Stimulated activated naive B cell treated with anti-CD40 and anti-IgM and Interleukin-4, amounts not matched to agents 10 μg/mL and 1 μg/mL and 100 μg/mL, for 72 hours (primary cell): ENCODE results near the gene NOD2.
A peak's percentile ranks its signal among the peaks of the same experiment; 100 is the strongest.

Experiments
- ATAC-seq, 2 donors: fragments of 150-1000 bp; cut with Tn5 transposase; replicated peaks; 2 replicates each; pipeline ENCODE4 v1.10.0; 2021; ENCODE audit warnings: moderate library complexity in 1 of 2
- DNase-seq: peaks from one replicate; pipeline ENCODE4 v3.0.0; 2021
- H3K27ac Mint-ChIP-seq: one replicate; pipeline ENCODE4 v1.8.0; 2022; ENCODE audit warnings: mild to moderate bottlenecking, mixed read lengths
- H3K27me3 Mint-ChIP-seq, 2 donors: one replicate each; pipeline ENCODE4 v1.8.0; 2022; ENCODE audit warnings: mixed read lengths in 2 of 2
- H3K36me3 Mint-ChIP-seq, 2 donors: one replicate each; pipeline ENCODE4 v1.8.0; 2022; ENCODE audit warnings: mixed read lengths in 2 of 2, mild to moderate bottlenecking in 1 of 2
- H3K4me1 Mint-ChIP-seq, 2 donors: one replicate each; pipeline ENCODE4 v1.8.0; 2022; ENCODE audit warnings: mixed read lengths in 2 of 2, mild to moderate bottlenecking in 1 of 2
- H3K4me3 Mint-ChIP-seq, 2 donors: one replicate each; pipeline ENCODE4 v1.8.0; 2022; ENCODE audit warnings: mild to moderate bottlenecking in 2 of 2, mixed read lengths in 2 of 2, moderate library complexity in 1 of 2
- H3K9me3 Mint-ChIP-seq, 2 donors: one replicate each; pipeline ENCODE4 v1.8.0; 2022; ENCODE audit warnings: mixed read lengths in 2 of 2, mild to moderate bottlenecking in 1 of 2

Gene NOD2

DNA sequence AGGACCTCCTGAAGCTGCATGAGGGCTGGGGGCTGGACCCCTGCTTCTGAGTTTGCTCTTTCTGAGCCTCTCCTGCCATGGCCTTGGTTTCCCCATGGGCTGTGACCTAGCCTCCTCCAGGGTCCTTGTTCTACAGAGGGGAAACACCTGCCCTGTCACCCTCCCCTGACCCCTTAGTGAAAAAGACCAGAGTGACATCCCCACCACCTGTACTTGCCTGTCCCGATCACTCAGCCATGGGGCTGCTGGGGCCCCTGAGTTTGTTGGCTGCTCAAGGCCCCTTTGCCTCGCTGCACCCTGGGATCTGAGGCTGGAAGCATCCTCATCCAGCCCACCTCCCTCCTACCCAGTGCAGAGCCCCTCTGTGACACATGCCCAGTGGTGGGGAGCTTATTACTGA lies 800 bp downstream of the NOD2 start:
- H3K27me3 Mint-ChIP-seq, result peaks cover 9 to 14% of the 10 kb centered on the region in 2 donors
- no peaks in the 10 kb centered on the region for H3K9me3 Mint-ChIP-seq

DNA sequence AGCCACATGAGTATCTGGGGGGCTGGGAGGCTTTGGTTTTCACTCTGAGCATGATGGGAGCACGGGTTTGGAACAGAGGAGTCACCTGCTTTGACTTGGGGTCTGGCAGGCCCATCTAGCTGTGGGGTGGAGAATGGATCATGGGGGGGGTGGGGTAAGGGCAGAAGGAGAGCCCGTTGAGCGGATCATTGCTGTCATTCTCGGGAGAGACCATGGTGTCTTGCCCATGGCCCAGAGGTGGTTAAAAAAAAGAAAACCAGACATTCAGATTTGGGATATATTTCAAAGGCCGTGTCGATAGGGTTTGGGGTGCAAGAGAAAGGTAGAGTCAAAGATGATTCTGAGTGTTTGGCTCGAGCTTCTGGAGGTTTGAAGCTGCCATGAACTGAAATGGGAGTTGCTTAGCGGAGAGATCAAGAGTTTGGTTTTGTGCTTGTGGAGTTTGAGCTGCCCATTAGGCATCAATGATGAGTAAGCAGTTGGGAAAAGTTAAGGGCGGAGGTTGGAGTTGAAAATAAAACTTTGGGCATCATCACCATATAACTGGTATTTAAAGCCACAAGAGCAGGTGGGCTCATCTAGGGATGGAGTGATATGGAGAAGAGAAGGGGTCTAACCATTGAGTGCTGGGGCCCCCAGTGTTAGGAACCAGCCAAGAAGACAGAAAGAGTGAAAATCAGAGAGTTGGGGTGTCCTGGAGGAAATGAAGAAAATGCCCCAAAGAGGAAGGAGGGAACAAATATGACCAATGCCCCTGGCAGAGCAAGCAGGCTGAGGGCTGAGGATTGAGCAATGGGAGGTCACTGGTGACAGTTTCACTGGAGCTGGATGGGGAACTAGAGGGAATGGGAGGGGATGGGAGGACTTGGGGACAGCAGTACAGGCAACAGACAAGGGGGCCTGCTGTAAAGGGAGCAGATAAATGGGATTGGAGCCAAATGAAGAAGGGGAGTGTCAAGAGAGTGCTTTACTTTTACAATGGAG lies 1.9 kb downstream of the NOD2 start:
- peaks cover 9 to 14% of the 10 kb centered on the region in 2 donors for H3K27me3 Mint-ChIP-seq
- peak overlapping the region in 1 of 2 donors; percentile 83 for H3K4me3 Mint-ChIP-seq
- peaks cover 65 to 77% of the 10 kb centered on the region in 2 donors for H3K4me1 Mint-ChIP-seq
- peak overlapping the region; percentile 60 for H3K27ac Mint-ChIP-seq
- no peaks in the 10 kb centered on the region for H3K9me3 Mint-ChIP-seq
- DNase-seq (no peak), ATAC-seq (no peak)
- H3K36me3 Mint-ChIP-seq, result peaks cover 9 to 12% of the 10 kb centered on the region in 2 donors

More for the DNA sequence above, 800 bp downstream of the NOD2 start:
- Mint-ChIP-seq H3K4me3 (peak overlapping the region; percentile 83 to 85), H3K36me3 (peaks cover 9% of the 10 kb centered on the region in 2 donors), H3K4me1 (peaks cover 57 to 66% of the 10 kb centered on the region in 2 donors), H3K27ac (peak overlapping the region; percentile 82)
- DNase-seq (no peak), ATAC-seq (peak in 1 of 2 donors; percentile 31)

DNA sequence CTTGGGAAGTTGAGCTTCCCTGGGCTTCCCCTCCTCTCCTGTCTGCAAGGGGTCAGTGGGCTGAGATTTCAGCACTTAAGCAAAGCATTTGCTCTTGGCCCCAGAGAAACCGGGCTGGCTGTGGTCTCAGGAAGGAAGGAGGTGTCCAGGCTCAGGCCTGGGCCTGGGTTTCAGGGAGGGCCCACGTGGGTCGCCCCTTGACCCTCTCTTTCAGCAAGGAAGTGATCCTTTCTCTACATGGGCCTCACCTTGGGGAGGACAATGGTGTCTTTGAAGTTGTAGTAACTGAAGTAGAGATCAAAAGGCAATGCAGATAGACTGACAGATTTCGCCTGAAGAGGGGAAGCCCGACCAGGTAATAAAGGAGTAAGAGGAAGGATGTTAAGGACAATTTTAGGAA lies 2.7 kb downstream of the NOD2 start:
- H3K27me3 Mint-ChIP-seq, result peaks cover 9 to 14% of the 10 kb centered on the region in 2 donors

GRCh38 chr16:50696575-50697420 lies 3.4 kb downstream of the NOD2 start:
- peak; percentile 13 for ATAC-seq
- peaks cover 69 to 92% of the 10 kb centered on the region in 2 donors for H3K4me1 Mint-ChIP-seq
- DNase-seq, result no peak
- peak overlapping the region; percentile 93 for H3K27ac Mint-ChIP-seq
- peak overlapping the region in 1 of 2 donors; percentile 17 for H3K4me3 Mint-ChIP-seq
- no peaks in the 10 kb centered on the region for H3K9me3 Mint-ChIP-seq
- peaks cover 12 to 21% of the 10 kb centered on the region in 2 donors for H3K36me3 Mint-ChIP-seq
- peaks cover 9 to 14% of the 10 kb centered on the region in 2 donors for H3K27me3 Mint-ChIP-seq

More for the DNA sequence above, 2.7 kb downstream of the NOD2 start:
- Mint-ChIP-seq H3K9me3 (no peaks in the 10 kb centered on the region), H3K4me3 (no peak overlapping the region), H3K27ac (peak overlapping the region; percentile 60), H3K4me1 (peaks cover 64 to 86% of the 10 kb centered on the region in 2 donors), H3K36me3 (peaks cover 10 to 16% of the 10 kb centered on the region in 2 donors)
- no peak for DNase-seq
- no peak for ATAC-seq

DNA sequence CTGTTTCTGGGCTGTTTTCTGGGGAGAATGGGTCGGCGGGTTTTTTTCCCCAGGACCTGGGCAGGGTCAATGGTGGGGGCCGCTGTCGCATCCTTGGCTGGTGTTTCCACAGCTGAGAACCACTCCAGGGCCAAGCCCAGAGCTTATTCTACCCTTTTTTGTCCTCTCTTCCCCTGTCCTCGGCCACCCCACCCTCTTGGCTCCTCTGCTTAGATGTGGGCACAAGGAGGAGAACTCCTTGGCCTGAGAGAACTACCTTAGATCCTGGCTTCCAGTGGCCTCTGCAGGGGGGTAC lies 4.0 kb downstream of the NOD2 start:
- H3K4me3 Mint-ChIP-seq, result peak overlapping the region; percentile 85 to 88
- H3K27ac Mint-ChIP-seq, result peak overlapping the region; percentile 93

GRCh38 chr16:50697881-50698767 lies 4.7 kb downstream of the NOD2 start:
- peaks cover 62 to 92% of the 10 kb centered on the region in 2 donors for H3K4me1 Mint-ChIP-seq
- H3K27me3 Mint-ChIP-seq, result peaks cover 0 to 8% of the 10 kb centered on the region in 2 donors
- DNase-seq (peak; percentile 67), ATAC-seq (peak; percentile 64 to 68)
- peak overlapping the region; percentile 93 for H3K27ac Mint-ChIP-seq
- peak overlapping the region; percentile 85 to 88 for H3K4me3 Mint-ChIP-seq
- no peaks in the 10 kb centered on the region for H3K9me3 Mint-ChIP-seq
- peaks cover 10 to 18% of the 10 kb centered on the region in 2 donors for H3K36me3 Mint-ChIP-seq

More for the DNA sequence above, 4.0 kb downstream of the NOD2 start:
- Mint-ChIP-seq H3K4me1 (peaks cover 67 to 95% of the 10 kb centered on the region in 2 donors), H3K9me3 (no peaks in the 10 kb centered on the region), H3K36me3 (peaks cover 12 to 19% of the 10 kb centered on the region in 2 donors), H3K27me3 (peaks cover 7 to 11% of the 10 kb centered on the region in 2 donors)
- no peak for ATAC-seq
- DNase-seq, result no peak

DNA sequence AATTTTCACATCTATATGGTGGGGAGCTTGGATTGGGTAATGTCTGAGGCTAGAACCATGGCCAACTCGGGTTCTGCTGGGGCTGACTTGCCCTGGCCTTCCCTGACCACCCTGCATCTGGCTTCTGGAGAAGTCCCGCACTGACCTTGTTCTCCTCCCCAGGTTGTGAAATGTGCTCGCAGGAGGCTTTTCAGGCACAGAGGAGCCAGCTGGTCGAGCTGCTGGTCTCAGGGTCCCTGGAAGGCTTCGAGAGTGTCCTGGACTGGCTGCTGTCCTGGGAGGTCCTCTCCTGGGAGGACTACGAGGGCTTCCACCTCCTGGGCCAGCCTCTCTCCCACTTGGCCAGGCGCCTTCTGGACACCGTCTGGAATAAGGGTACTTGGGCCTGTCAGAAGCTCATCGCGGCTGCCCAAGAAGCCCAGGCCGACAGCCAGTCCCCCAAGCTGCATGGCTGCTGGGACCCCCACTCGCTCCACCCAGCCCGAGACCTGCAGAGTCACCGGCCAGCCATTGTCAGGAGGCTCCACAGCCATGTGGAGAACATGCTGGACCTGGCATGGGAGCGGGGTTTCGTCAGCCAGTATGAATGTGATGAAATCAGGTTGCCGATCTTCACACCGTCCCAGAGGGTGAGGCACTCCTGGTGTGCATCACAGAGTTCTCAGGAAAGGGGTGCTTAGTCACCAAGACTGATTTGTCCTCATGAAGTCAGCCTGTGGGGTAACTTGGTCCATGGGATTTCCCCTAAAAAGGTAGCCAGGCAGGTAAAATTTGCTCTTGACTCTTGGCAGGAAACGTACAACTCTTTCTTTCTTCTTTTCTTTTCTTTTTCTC lies 6.1 kb downstream of the NOD2 start:
- peaks cover 13 to 26% of the 10 kb centered on the region in 2 donors for H3K36me3 Mint-ChIP-seq
- peaks cover 55 to 82% of the 10 kb centered on the region in 2 donors for H3K4me1 Mint-ChIP-seq
- peaks cover 3 to 7% of the 10 kb centered on the region in 2 donors for H3K9me3 Mint-ChIP-seq
- peak overlapping the region; percentile 36 to 69 for H3K4me3 Mint-ChIP-seq
- peak overlapping the region; percentile 93 for H3K27ac Mint-ChIP-seq
- DNase-seq, result peak; percentile 70
- peaks cover 0 to 3% of the 10 kb centered on the region in 2 donors for H3K27me3 Mint-ChIP-seq
- ATAC-seq, result peak; percentile 78 to 83

DNA sequence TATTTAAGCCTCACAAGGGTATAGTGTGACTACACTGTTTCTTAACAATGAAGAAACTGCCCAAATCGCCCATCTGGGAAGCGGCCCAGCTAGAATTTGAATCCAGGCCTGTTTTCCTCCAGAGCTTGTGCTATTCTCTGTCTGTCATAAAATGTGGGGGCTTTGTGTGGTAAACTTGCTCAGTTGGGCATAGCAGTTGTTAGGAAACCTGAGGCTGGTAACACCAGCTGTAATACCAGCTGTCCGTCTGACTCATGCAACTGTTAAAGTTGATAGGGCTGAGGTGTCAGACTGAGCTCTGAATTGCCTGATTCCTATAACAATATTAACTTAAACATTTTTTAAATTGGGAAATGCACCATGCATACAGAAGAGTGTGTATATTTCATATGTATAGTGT lies 9.3 kb downstream of the NOD2 start:
- peaks cover 45 to 68% of the 10 kb centered on the region in 2 donors for H3K4me1 Mint-ChIP-seq
- H3K4me3 Mint-ChIP-seq, result no peak overlapping the region
- no peak for DNase-seq

DNA sequence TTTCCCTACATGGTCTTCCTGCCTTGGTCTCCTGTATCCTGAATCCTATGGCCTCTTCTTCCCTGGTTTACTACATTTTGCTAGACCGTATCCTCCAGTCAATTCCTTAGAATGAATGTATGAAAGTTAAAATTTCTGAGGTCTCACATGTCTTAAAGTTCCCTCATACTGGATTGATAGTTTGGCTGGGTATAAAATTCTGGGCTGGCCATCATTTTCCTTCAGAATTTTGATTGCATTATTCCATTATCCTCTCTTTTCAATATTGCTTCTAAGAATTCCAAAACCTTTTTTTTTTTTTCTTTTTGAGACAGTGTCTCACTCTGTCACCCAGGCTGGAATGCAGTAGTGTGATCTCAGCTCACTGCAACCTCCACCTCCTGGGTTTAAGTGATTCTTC lies 10.8 kb downstream of the NOD2 start:
- H3K27me3 Mint-ChIP-seq, result no peaks in the 10 kb centered on the region
- H3K36me3 Mint-ChIP-seq, result peaks cover 23 to 54% of the 10 kb centered on the region in 2 donors
- H3K27ac Mint-ChIP-seq, result no peak overlapping the region
- DNase-seq (no peak), ATAC-seq (no peak)
- peaks cover 16 to 21% of the 10 kb centered on the region in 2 donors for H3K9me3 Mint-ChIP-seq
- H3K4me3 Mint-ChIP-seq, result no peak overlapping the region
- H3K4me1 Mint-ChIP-seq, result peaks cover 50 to 68% of the 10 kb centered on the region in 2 donors

More for the DNA sequence above, 9.3 kb downstream of the NOD2 start:
- H3K9me3 Mint-ChIP-seq, result peaks cover 16 to 21% of the 10 kb centered on the region in 2 donors
- peaks cover 23 to 49% of the 10 kb centered on the region in 2 donors for H3K36me3 Mint-ChIP-seq
- peak overlapping the region; percentile 42 for H3K27ac Mint-ChIP-seq
- H3K27me3 Mint-ChIP-seq, result no peaks in the 10 kb centered on the region
- peak; percentile 45 to 55 for ATAC-seq

DNA sequence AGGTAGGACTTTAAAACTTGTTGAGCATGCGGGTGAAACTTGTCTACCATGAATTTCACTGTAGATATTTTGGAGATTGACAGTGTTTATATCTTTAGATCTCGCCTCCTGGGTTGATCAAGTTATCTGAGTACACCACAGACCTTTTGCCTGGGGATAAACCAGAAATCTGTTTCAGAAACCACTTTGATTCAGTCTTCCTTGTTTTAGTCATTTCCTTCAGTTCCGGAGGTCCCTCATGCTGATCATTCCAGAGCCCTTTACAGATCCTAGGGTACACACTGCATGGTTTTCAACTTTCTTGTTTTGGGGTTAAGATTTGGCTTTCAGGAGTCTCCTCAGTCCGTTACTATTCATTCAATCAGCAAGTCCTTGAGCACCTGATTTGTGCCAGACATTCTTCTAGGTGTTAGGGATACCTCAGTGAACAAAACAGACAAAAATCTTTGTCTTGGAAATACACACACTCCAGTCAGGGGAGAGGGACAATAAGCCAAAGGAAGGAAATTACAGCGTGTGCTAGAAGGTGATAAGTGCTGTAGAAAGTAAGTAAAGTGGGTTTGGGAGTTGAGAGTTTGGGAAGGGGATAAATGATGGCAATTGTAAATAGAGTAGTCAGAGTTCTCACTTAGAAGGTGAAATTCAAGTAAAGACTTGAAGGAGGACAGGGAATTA lies 12.2 kb downstream of the NOD2 start:
- H3K4me3 Mint-ChIP-seq, result no peak overlapping the region
- H3K9me3 Mint-ChIP-seq, result peaks cover 16 to 21% of the 10 kb centered on the region in 2 donors
- H3K36me3 Mint-ChIP-seq, result peaks cover 23 to 55% of the 10 kb centered on the region in 2 donors
- no peaks in the 10 kb centered on the region for H3K27me3 Mint-ChIP-seq
- DNase-seq (no peak), ATAC-seq (no peak)
- no peak overlapping the region for H3K27ac Mint-ChIP-seq
- H3K4me1 Mint-ChIP-seq, result peaks cover 47 to 68% of the 10 kb centered on the region in 2 donors

- Mint-ChIP-seq H3K36me3 (peaks cover 22 to 56% of the 10 kb centered on the region in 2 donors), H3K27me3 (no peaks in the 10 kb centered on the region), H3K9me3 (peaks cover 16 to 21% of the 10 kb centered on the region in 2 donors), H3K4me1 (peaks cover 46 to 67% of the 10 kb centered on the region in 2 donors), H3K4me3 (no peak overlapping the region), H3K27ac (no peak overlapping the region)
- no peak for ATAC-seq
- no peak for DNase-seq
Observed at GRCh38 chr16:50706250-50706649, 12.8 kb downstream of the NOD2 start.

DNA sequence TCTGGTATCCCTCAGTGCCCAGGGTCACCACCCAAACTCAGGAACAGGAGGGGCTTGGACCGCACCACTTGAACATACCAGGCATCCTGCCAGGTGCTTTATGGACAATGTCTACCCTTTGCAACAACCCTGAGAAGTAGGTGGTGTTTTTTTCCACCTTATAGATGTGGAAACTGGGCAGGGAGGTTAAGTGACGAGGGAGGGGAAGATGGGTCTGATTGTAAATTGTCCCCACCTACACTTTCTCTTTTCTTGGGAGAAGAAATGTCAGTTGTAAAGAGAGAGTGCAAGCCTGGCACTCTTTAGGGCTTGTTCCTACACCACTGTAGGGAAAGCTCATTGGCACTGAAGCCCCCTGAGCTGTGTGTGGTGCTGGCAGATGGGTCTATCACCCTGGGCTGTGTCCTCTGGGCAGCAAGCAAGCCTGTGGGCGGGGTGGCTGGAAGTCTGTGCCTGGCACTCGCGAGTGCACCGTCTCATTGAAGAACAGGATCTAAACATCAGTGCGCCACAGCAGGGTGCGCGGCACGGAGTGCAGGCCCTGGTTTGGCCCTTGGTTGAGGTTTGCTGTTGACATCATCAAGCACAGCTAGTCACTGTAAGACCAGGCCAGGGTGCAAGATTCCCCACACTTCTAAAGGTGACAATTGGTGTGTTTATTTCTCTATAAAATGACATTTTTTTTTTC lies 15.1 kb downstream of the NOD2 start:
- ATAC-seq (peak; percentile 46 to 53), DNase-seq (no peak)
- Mint-ChIP-seq H3K9me3 (peaks cover 16 to 21% of the 10 kb centered on the region in 2 donors), H3K4me3 (peak overlapping the region; percentile 66 to 71), H3K36me3 (peaks cover 26 to 63% of the 10 kb centered on the region in 2 donors), H3K27ac (peak overlapping the region; percentile 62), H3K4me1 (peaks cover 48 to 66% of the 10 kb centered on the region in 2 donors), H3K27me3 (no peaks in the 10 kb centered on the region)
